GM19025 (cell line): Measurements from ENCODE around the gene MPV17L2.
"Not testable (repeated sequence)": the region's sequence is repeated elsewhere in the genome, so short reads cannot be mapped to it uniquely, and the experiment has no call there.

Source experiments
- ATAC-seq: cut with Tn5 transposase; IDR thresholded peaks from one replicate; pipeline ENCODE4 v1.9.1; 2021; ENCODE audit warnings: mild to moderate bottlenecking, low read depth, moderate library complexity; ENCODE audit not compliant: unreplicated experiment

Gene MPV17L2

DNA sequence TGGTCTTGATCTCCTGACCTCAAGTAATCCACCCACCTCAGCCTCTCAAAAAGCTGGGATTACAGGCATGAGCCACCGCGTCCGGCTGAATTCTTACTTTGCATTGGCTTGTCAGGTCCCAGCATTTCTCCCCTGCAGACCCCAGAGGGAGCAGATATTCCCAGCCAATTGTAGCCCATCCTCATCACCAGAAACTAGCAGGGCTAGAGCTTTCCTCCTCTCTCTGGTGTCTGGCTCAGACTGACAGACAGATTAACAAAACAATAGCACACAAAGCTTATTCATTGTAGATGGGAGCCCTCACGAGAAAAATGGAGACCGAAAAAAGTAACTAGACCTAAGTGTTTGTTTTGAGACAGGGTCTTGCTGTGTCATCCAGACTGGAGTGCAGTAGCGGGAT is 7.5 kb upstream of the MPV17L2 start:
- no peak for ATAC-seq

DNA sequence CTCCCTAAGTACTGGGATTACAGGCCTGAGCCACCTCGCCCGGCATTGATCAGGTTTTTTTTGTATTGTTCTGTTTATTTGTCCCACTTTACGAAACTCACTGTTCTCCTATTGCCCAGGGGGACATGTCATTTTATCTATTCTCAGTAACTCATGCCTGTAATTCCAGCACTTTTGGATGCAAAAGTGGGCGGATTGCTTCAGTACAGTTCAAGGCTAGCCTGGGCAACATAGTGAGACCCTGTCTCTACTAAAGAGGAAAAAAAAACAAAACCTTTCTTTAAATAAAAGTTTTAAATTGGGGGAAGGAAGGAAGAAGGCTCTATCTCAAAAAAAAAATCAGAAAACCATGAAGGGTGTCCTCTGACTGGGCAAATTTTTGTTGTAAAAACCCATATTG is 2.7 kb upstream of the MPV17L2 start:
- no peak for ATAC-seq

DNA sequence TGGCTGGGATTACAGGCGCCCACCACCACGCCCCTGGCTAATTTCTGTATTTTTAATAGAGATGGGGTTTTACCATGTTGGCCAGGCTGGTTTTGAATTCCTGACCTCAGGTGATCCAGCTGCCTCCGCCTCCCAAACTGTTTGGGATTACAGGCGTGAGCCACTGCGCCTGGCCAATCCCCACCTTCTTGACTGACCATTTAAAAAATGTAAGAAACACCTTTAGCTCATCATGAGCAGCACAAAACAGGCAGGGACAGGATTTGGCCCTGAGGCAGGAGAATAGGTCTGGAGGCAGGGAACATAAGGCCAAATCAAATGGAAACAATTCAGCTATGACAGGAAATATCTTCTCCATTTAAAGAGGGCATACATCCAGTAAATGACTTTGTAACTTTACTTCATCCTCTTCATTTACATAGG is 1.4 kb upstream of the MPV17L2 start:
- ATAC-seq: no peak

DNA sequence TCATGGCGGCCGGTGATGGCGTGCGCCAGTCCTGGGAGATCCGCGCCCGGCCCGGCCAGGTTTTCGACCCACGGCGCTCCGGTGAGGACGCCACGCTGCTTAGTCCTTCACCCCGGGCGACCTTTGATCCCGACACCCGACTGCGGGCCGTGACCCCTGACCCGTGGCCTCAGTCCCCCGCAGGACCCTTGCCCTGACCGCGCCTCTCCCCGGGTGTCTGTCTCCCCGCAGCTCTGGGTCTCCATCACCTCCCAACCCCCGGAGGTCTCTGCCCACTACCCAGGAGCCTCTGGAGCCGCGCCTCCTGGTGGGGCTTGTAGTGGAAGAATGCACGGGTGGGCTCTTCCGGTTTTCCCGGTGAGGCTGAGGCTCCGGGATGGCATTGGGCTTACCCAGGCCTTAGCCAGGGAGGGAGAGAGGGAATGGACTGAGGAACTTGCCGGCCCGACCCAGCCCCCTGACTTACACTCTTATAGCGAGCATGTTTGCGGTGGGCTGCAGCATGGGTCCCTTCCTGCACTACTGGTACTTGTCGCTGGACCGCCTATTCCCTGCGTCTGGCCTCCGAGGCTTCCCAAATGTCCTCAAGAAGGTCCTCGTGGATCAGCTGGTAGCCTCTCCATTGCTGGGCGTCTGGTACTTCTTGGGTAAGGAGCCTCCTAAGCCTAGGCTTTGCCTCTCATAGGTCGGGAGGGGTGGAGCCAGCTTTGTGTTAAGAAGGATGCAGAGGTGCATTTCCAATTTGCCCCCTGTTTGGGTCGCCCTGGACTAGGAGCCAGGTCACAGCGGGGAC is 566 bp downstream of the MPV17L2 start:
- no peak for ATAC-seq

DNA sequence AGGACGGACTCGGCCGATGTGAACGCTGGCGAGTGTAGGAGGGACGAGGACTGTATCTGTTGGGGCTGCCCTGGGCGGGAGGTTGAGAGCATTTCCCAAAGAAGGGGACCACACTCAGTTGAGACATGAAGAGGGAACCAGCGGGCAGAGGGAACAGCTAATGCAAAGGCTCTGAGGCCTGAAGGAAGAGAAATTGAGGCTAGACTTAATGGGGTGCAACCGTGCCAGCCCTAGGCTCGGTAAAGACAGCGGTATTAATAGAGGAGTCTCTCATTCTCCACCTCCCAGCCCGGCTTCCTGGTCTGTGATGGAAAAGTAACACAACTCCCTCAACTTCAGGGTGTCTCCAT is 1.1 kb downstream of the MPV17L2 start:
- no peak for ATAC-seq

DNA sequence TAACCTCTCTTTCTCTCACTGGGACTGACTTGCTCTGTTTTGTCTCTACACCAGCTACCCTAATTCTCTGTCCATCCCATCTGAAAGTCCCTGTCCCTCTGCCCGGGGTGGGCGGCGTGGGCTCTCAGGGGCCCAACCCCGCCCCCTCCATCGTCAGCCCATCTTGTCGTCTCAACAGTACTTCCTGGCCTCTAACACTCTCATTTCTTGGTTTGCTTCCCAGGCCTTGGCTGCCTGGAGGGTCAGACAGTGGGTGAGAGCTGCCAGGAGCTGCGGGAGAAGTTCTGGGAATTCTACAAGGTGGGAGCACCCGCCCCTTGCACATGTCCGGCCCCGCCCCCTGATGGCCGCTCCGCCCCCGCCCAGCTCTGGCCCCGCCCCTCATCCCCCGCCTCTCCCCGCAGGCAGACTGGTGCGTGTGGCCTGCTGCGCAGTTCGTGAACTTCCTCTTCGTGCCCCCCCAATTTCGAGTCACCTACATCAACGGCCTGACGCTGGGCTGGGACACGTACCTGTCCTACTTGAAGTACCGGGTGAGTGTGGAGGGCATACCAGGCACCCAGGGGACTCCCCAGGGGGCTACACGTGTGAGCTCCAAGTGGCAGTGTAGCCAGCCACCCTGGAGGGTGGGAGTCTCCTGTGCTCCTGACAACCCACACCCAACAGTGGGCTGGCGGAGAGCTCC is 1.7 kb downstream of the MPV17L2 start:
- ATAC-seq: no peak

DNA sequence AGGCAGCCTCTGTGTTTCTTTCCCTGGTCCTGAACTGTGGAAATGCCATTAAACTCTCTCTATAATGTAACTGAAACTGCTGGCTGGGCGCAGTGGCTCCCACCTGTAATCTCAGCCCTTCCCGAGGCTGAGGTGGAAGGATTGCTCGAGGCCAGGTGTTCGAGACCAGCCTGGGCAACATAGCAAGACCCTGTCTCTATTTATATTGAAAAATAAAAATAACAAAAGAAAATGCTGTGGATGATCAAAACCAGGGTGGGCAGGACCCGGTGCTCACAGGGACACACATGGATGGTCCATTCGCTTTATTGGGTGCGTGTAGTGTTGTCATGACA is 3.5 kb downstream of the MPV17L2 start:
- ATAC-seq: no peak

DNA sequence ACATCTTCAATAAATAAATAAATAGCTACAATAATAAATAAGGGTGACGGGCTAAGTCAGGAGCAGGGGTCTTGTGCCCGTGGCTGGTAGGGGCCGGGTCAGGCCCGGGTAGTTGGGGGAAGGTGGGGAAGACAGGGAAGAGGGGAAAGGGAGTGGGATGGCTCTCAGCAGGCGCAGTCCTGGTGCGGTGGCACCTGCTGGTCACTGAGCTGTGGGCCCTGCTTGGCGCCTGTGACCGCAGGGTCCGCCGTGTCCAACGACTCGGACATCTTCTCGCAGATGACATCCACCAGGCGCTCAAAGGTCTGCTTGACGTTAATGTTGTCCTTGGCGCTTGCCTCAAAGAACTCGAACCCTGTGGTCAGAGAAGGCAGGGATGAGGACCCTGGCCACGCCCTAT is 4.3 kb downstream of the MPV17L2 start:
- ATAC-seq: no peak

DNA sequence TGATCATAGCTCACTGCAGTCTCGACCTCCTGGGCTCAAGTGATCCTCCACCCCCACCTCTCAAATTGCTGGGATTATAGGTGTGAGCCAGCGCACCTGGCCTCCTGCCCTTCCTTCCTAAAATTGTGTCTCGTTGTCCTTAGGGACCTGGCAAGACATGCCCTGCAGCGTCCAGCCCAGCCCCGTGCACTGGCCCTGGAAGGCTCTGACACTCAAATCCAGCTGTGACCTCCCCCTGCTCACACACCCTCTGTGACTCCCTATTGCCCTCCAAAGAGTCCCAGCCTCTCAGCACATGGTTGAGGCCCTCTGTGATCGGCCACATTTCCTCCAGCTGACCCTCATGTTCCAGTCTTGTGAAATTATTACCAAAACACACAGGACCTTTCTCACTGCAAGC is 4.9 kb downstream of the MPV17L2 start:
- no peak for ATAC-seq

DNA sequence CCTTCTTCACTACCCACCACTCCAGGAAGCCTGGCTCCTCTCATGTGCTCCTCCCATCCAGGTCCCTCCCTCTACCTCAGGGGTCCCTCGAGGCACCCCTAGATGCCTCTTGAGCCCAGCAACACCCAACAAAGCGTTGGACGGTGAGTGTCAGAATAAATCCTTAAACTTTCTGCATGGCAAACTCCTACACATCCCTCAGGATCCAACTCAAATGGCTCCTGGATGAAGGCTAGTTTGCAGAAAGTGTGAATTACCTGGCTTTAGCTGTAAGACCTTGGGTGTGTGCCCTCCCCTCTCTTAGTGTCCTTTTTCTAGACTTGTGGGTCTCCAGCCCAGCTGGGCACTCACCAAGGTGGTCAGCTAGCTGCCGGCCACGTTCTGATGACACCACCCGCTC is 5.4 kb downstream of the MPV17L2 start:
- no peak for ATAC-seq

DNA sequence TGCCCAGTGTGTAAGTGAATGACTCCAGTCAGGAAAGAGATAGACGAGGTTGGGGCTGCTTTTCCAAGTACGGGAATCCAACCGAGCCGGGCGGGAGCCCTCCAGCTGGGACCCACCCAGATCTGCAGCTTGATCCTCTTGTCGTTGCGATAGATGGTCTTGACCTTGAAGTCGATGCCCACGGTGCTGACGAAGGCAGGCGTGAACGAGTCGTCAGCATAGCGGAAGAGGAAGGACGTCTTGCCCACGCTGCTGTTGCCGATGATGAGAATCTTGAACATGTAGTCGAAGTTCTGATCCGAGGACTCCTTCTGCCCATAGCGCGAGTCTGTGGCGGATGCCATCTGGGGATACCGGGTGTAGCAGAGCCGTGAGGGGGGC is 9.4 kb downstream of the MPV17L2 start:
- no peak for ATAC-seq

DNA sequence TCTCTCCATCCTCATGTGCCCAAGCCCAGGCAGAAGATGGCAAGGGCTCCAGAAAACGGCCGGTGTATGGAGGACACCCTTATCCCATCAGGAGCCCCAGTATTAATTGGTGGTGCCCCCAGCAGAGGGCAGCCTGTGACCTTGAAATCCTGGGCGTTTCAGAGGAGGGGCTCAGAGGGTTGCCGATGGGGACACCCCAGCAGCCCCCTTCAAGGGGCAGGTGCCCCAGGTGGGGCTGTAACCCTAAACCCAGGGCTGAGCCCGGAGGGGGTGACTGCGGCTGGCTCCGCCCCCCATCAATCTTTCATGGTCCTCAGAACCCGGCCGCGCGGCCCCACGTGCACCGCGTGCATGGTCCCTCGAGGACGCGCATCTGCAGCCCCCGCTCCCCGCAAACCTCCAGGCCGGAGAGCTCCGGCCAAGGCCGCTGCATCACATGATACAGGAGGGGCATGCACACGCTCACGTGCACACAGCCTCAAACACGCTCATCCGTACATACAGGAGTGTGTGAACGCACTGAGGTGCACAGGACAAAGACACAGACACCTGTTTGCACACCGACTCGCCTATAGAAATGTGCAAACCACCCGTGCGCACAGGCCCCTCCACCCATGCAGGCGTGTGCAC is 9.9 kb downstream of the MPV17L2 start:
- ATAC-seq: no peak

DNA sequence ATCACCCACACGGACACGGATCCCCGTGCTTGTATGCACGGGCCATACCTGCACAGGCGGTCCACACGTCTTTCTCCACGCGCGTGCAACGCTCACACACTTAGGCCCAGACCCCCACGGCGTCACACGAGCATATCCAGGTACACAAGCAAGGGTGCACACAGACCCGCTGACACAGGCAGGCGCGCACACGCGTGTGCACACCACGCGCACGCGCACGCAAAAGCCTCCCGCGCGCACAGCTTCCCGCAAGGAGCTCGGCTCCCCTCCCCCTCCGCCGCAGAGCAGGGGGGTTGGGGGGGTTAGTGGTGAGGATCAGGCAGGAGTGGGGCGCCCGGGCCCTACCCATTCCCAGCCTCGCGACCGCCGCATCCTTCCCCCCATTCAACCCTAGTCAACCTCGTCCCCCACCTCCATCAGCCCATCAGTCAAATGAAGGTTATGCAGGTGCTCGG is 10.4 kb downstream of the MPV17L2 start:
- ATAC-seq: no peak

DNA sequence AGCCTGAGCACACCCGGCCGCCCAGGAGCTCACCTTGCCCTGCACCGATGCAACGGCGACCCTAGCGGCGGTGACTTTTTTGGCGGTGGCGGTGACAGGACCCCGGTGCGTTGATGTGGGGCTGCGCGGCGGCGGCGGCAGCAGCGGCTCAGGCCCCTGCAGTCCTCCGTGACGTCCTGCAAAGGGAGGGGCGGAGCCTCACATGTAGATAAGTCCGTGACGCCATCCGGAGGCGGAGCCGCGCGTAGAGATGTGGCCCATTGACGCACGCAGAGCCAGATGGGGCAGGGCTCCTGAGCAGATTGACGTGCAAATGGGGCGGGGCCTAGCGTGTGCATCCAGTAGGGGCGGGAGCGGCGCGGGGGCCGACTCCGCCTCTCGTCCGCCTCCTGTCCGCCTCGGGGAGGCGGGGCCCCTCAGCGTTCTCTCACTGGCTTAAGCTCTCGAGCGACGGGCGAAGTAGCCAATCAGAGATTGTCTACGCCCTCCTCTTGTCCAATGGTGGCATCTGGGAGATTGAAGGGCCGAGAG is 10.9 kb downstream of the MPV17L2 start, which contains the start of gene RAB3A:
Gene RAB3A, minus strand, starts transcription at position 180 of the 531 bp plus-strand sequence. CDS start 1,302 bp downstream, outside the sequence.
- ATAC-seq: peak; percentile 92

DNA sequence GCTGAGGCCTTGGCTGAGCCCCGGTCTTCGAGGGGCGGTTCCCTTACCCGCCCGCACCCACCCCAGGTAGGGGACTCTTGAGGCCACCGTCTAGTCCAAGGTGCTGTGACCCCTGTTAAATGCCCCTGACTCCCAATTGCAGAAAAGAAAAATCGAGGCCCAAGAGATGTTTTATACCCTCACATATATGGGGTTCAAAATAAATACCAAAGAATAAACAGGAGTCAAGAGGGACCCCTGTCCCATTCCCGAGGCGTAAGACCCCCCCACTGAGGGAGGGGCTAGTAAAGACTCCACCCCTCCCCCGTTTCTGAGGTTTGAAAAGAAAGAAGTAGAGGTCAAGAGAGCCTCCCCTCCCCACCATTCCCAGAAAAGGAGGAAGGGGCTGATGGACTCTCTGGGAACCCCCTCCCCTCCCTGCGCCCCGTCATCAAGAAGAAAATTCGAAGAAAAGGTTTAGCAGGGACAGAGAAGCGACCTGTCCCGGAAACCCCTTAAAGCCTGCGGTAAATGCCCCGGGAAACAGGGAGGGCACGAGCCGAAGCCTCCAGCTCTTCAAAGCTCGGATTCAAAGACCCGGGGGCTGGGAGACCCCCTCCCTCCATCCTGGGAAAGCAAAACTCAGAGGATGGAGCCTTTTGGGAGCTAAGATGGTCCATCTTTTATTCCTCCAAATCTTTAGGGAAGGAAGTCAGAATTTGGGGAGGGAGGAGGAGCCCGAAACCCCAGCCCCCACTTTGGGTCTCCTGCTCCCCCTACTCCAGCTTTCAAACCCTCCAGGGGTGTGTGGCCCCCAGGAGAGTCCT is 11.6 kb downstream of the MPV17L2 start:
- ATAC-seq: peak; percentile 0

DNA sequence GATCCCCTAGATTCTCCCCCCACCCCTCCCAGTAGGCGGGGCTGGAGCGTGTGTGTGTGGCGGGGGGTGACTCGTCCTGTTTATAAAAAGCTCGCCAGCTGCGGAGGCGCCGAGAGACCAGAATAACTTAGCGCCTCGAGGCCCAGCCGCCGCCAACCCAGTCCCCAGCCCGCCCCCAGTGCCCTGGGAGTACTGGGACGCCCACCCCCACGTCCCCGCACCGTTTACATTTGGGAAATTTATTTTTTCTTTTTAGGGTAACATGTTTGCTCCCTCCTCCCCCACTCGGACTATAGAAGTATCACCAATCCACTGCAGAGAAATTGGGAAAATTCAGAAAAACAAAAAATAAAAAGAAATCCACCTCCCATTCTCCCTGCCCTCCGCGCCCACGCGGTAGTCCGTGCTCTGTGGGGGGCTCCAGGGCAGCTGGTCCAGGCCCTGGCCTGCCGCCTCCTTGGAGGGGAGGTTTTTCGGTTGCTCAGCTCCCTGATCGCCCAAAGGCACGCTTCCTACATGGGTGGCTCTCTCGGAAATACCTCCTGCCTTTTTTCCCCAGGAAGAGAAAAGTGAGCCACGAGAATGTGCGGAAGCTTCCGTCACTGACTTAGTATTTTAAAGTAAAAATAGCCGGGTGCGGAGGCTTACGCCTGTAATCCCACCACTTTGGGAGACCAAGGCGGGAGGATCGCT is 12.3 kb downstream of the MPV17L2 start:
- ATAC-seq: no peak

DNA sequence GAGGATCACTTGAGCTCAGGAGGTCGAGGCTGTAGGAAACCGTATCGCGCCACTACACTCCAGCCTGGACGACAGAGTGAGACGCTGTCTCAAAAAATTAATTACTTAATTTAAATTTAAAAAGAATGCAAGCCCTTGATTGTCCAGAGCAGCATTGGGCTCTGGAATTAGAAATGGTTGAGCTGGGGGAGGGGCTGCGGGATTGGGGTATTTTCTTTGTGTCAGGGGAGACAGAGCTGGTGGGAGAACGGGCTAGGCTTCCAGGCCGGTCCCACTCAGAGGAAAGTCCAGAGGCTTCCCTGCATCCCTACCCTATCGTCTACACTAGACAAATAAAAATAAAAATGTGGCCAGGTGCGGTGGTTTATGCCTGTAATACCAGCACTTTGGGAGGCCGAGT is 13.0 kb downstream of the MPV17L2 start:
- no peak for ATAC-seq

DNA sequence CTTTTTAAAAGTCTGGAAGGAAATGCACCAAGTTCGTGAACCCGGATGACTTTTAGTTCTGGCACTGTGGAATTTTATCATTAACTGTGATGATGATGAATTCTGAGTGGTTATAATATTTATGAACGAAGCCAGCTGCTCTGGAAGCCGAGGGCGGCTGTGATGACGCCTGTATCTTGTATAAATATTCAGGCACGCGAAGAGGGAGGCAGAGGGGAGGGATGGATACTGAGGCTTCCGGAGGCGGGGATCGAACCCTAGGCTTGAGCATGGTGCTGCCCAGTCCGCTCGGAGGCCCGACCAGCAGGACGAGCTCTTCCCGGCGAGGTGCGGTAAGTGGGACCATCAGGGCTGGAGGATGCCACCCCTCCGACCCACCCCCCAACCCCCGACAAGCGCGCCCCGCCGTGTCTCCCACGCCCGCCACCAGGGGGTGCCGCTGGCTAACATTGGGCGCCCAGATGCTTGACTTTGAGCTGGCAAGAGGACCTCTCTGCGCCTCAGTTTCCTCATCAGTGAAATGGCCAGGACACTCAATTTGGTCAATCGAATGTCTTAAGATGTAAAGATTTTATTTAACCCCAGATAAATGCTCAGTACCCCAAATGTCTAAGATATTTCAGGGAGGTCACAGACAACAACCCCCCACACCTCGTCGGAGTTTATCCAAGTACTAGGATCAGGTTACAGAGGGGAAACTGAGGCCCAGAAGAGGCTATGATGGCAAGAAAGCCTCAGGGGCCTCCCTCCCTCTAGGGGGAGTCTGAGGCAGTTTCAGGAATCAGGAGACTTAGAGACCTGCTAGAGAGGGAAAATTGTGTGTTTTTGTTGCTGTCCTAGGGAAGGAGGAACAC is 15.3 kb downstream of the MPV17L2 start:
- no peak for ATAC-seq

DNA sequence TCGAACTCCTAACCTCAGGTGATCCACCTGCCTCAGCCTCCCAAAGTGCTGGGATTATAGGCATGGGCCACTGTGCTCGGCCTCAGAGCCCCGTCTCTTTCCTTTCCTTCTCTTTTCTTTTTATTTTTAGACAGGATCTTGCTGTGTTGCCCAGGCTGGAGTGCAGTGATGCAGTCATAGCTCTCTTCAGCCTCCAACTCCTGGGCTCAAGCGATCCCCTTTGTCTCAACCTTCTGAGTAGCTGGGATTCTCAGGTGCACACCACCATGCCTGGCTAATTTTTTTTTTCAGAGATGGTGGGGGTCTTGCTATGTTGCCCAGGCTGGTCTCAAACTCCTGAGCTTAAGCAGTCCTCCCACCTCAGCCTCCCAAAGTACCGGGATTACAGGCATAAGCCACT is 16.9 kb downstream of the MPV17L2 start:
- ATAC-seq: not testable (repeated sequence)
